ENCODE data around the gene SLC38A11. TPM values are rescaled to one million over a fixed set of nuclear protein-coding genes. Genes with fewer than 3 reads are reported as not detected.

The SLC38A11 gene
- total and polyA plus RNA-seq, 2 donors (not counting 1 experiment from before 2014, with no cell fraction given), result 5.4 to 46.8 TPM

DNA sequence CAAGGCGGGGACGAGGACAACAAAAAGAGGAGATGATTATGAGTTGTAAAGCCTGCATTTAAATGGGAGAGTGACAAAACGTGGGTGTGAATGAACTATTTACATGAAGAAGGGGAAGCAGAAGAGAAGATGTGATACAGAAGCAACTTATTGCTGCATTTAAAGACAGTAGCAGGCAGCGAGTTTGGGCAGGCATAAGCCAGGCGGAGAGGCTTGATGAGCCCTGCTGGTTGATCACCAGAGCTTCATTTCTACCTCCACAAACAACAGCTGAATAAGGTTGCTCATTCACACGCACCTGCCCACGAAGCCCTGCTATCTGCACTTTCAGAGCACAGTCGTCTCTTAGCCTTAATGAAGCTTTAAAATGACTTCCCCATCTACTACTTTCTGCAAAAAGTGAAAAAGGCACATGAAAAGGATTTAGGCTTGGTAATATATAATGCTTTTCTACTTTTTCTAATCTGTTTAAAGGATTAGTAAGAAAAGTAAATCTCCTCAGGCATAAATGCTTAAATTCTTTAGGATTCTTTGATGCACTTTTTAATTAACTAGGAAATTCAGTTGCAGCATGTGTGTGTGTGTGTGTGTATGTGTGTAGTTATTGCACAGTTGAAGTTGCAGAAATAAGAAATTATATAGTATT, 3.1 kb downstream of the SLC38A11 start:
- peak; percentile 21 for DNase-seq
- ChIA-PET CTCF (interaction anchor here (1.2 to 1.6 kb wide), 2 partner anchors 40 to 65 kb away, joined by 3 read pairs; no protein-coding TSS in a partner anchor), POLR2A (no interaction called here)
- WGBS (ENCODE audit: insufficient coverage), result 51% methylated on average over 5 of the region's 8 CpGs
- Histone ChIP-seq H3K36me3 (replicated peaks in 1 of 2; ENCODE audit: control extremely low read depth in 1 of 2, control insufficient read depth in 1 of 2, extremely low read depth in 1 of 2, insufficient read depth in 2 of 2, low read length in 1 of 2) (no peaks in the 10 kb centered on the region), H3K4me3 (ENCODE audit: control extremely low read depth in 1 of 5, extremely low read depth in 1 of 5, insufficient read depth in 1 of 5, low read depth in 2 of 5, low read length in 4 of 5) (peak overlapping the region in 1 of 5 experiments; percentile 22), H3K4me1 (ENCODE audit: control insufficient read depth in 2 of 2, insufficient read depth in 2 of 2, low read length in 2 of 2) (peaks cover 22 to 31% of the 10 kb centered on the region in 2 donors), H3K4me2 (replicated peaks; ENCODE audit: low read depth, low read length, poor library complexity, severe bottlenecking) (peak overlapping the region; percentile 67), H3K27ac (ENCODE audit: low read length in 2 of 2) (peak overlapping the region in 1 of 2 donors; percentile 2), H3K79me2 (ENCODE audit: control insufficient read depth, insufficient read depth, low read length) (no peaks in the 10 kb centered on the region), H2AFZ (ENCODE audit: insufficient read depth, low read depth, low read length, poor library complexity, severe bottlenecking) (peak overlapping the region; percentile 53), H3K9me3 (ENCODE audit: control extremely low read depth in 1 of 3, control insufficient read depth in 2 of 3, insufficient read depth in 1 of 3, low read length in 2 of 3) (peaks cover 0 to 9% (median 2%) of the 10 kb centered on the region in 3 donors), H4K20me1 (ENCODE audit: control insufficient read depth, insufficient read depth, low read length, poor library complexity, severe bottlenecking) (no peaks in the 10 kb centered on the region), H3K27me3 (replicated peaks in 1 of 4; ENCODE audit: control extremely low read depth in 1 of 4, control insufficient read depth in 3 of 4, insufficient read depth in 4 of 4, low read length in 3 of 4) (no peaks in the 10 kb centered on the region), H3K9ac (ENCODE audit: low read length) (peak overlapping the region; percentile 1)
- ATAC-seq (ENCODE audit: low read depth), result peak; percentile 24
- no peak for TF ChIP-seq EZH2 (IDR thresholded peaks at IDR 0.05; ENCODE audit: borderline replicate concordance, insufficient read depth, low read depth, low read length, poor library complexity, severe bottlenecking)
- H3K27ac Mint-ChIP-seq, result peak overlapping the region; percentile 62
- intact Hi-C loops (cut with micrococcal nuclease), result loop anchor here (2.0 kb wide), 1 partner anchor 15 kb away; no protein-coding TSS in a partner anchor
- peak overlapping the region; percentile 41 for H3K4me3 Mint-ChIP-seq
- peaks cover 25% of the 10 kb centered on the region for H3K4me1 Mint-ChIP-seq
- peaks cover 3% of the 10 kb centered on the region for H3K27me3 Mint-ChIP-seq
- no peaks in the 10 kb centered on the region for H3K9me3 Mint-ChIP-seq (ENCODE audit: insufficient read depth)

DNA sequence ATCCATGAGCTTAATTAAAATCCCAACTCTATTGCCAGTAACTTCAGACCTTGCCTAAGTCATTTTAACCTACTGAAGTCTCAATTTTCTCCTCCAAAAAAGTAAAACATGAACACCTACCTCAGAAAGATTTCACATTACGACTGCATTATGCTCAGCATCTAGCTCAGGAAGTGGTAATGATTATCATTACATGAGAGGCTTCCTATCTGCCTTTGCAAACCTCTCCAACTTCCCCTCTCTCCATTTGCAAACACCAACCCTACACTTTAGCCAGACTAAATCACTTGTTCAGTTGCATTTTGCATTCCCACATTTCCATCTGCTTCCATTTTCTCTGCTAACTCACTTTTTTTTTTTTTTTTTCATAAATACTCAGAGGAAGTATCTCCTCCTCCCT, 6.8 kb downstream of the SLC38A11 start:
- ATAC-seq (ENCODE audit: low read depth), result no peak
- peak overlapping the region; percentile 20 for H3K4me3 Mint-ChIP-seq
- no peak for DNase-seq
- ChIA-PET POLR2A (interaction anchor here (0.7 kb wide), 1 partner anchor 8 kb away, joined by 6 read pairs; no protein-coding TSS in a partner anchor), CTCF (interaction anchor here (0.7 to 1.1 kb wide), 6 partner anchors 14 to 279 kb away, joined by 3 to 6 read pairs (median 4); no protein-coding TSS in a partner anchor)
- H2AFZ ChIP-seq (ENCODE audit: insufficient read depth, low read depth, low read length, poor library complexity, severe bottlenecking), result peak overlapping the region; percentile 49
- peaks cover 16 to 19% of the 10 kb centered on the region in 2 donors for H3K4me1 ChIP-seq (ENCODE audit: control insufficient read depth in 2 of 2, insufficient read depth in 2 of 2, low read length in 2 of 2)
- H3K27me3 ChIP-seq (replicated peaks in 1 of 4; ENCODE audit: control extremely low read depth in 1 of 4, control insufficient read depth in 3 of 4, insufficient read depth in 4 of 4, low read length in 3 of 4), result no peaks in the 10 kb centered on the region
- no peaks in the 10 kb centered on the region for H4K20me1 ChIP-seq (ENCODE audit: control insufficient read depth, insufficient read depth, low read length, poor library complexity, severe bottlenecking)
- peaks cover 3% of the 10 kb centered on the region for H3K27me3 Mint-ChIP-seq
- H3K4me3 ChIP-seq (ENCODE audit: control extremely low read depth in 1 of 5, extremely low read depth in 1 of 5, insufficient read depth in 1 of 5, low read depth in 2 of 5, low read length in 4 of 5), result no peak overlapping the region
- WGBS (ENCODE audit: insufficient coverage), result 0% methylated on average over 1 of the region's 1 CpG
- peaks cover 16% of the 10 kb centered on the region for H3K4me1 Mint-ChIP-seq
- no peaks in the 10 kb centered on the region for H3K79me2 ChIP-seq (ENCODE audit: control insufficient read depth, insufficient read depth, low read length)
- H3K4me2 ChIP-seq (replicated peaks; ENCODE audit: low read depth, low read length, poor library complexity, severe bottlenecking), result peak overlapping the region; percentile 28
- H3K36me3 ChIP-seq (replicated peaks in 1 of 2; ENCODE audit: control extremely low read depth in 1 of 2, control insufficient read depth in 1 of 2, extremely low read depth in 1 of 2, insufficient read depth in 2 of 2, low read length in 1 of 2), result no peaks in the 10 kb centered on the region
- TF ChIP-seq, protein P1, sequence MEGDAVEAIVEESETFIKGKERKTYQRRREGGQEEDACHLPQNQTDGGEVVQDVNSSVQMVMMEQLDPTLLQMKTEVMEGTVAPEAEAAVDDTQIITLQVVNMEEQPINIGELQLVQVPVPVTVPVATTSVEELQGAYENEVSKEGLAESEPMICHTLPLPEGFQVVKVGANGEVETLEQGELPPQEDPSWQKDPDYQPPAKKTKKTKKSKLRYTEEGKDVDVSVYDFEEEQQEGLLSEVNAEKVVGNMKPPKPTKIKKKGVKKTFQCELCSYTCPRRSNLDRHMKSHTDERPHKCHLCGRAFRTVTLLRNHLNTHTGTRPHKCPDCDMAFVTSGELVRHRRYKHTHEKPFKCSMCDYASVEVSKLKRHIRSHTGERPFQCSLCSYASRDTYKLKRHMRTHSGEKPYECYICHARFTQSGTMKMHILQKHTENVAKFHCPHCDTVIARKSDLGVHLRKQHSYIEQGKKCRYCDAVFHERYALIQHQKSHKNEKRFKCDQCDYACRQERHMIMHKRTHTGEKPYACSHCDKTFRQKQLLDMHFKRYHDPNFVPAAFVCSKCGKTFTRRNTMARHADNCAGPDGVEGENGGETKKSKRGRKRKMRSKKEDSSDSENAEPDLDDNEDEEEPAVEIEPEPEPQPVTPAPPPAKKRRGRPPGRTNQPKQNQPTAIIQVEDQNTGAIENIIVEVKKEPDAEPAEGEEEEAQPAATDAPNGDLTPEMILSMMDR (IDR thresholded peaks at IDR 0.05), result no peak
- no peak for TF ChIP-seq EZH2 (IDR thresholded peaks at IDR 0.05; ENCODE audit: borderline replicate concordance, insufficient read depth, low read depth, low read length, poor library complexity, severe bottlenecking)
- H3K9ac ChIP-seq (ENCODE audit: low read length), result no peak overlapping the region
- H3K27ac Mint-ChIP-seq, result peak overlapping the region; percentile 53
- peak overlapping the region in 1 of 2 donors; percentile 38 for H3K27ac ChIP-seq (ENCODE audit: low read length in 2 of 2)
- intact Hi-C loops (cut with micrococcal nuclease), result no loop called here
- H3K9me3 Mint-ChIP-seq (ENCODE audit: insufficient read depth), result no peaks in the 10 kb centered on the region
- H3K9me3 ChIP-seq (ENCODE audit: control extremely low read depth in 1 of 3, control insufficient read depth in 2 of 3, insufficient read depth in 1 of 3, low read length in 2 of 3), result peaks cover 0 to 9% (median 2%) of the 10 kb centered on the region in 3 donors

Measured in B cell (primary cell).